ENCODE data around the gene ZNRF1. TPM values are rescaled to one million over a fixed set of nuclear protein-coding genes. Genes with fewer than 3 reads are reported as not detected.

The ZNRF1 gene
- total RNA-seq, 1 experiment from 2014 or later: 10.5 TPM

DNA sequence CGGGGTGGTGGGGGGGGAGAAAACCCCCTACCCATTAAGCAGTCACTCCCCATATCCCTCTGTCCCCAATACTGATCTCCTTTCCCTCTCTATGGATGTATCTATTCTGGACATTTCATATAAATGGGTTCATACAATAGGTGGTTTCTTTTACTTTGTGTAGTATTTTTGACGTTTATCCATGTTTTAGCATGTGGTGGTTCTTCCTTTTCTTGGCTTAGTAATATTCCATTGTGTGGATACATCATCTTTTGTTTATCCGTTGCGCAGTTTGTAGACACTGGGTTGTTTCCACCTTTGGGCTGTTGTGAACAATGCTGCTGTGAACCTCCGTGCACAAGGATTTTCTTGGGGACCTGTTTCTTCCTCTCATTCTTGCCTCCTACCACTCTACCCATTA, 105.2 kb downstream of the ZNRF1 start:
- peaks cover 10% of the 10 kb centered on the region for H3K4me1 Mint-ChIP-seq (ENCODE audit: insufficient read depth, unreplicated experiment)
- ChIA-PET POLR2A (no interaction called here), CTCF (interaction anchor here (0.5 kb wide), 1 partner anchor 291 kb away, joined by 4 read pairs; no protein-coding TSS in a partner anchor)
- peaks cover 7% of the 10 kb centered on the region for H3K9me3 Mint-ChIP-seq (ENCODE audit: unreplicated experiment)
- TF ChIP-seq, protein P1, sequence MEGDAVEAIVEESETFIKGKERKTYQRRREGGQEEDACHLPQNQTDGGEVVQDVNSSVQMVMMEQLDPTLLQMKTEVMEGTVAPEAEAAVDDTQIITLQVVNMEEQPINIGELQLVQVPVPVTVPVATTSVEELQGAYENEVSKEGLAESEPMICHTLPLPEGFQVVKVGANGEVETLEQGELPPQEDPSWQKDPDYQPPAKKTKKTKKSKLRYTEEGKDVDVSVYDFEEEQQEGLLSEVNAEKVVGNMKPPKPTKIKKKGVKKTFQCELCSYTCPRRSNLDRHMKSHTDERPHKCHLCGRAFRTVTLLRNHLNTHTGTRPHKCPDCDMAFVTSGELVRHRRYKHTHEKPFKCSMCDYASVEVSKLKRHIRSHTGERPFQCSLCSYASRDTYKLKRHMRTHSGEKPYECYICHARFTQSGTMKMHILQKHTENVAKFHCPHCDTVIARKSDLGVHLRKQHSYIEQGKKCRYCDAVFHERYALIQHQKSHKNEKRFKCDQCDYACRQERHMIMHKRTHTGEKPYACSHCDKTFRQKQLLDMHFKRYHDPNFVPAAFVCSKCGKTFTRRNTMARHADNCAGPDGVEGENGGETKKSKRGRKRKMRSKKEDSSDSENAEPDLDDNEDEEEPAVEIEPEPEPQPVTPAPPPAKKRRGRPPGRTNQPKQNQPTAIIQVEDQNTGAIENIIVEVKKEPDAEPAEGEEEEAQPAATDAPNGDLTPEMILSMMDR (IDR thresholded peaks at IDR 0.05; ENCODE audit: unreplicated experiment): no peak
- peaks cover 12% of the 10 kb centered on the region for H3K36me3 Mint-ChIP-seq (ENCODE audit: insufficient read depth, unreplicated experiment)
- no peaks in the 10 kb centered on the region for H3K27me3 Mint-ChIP-seq (ENCODE audit: insufficient read depth, unreplicated experiment)
- no peak overlapping the region for H3K27ac Mint-ChIP-seq (ENCODE audit: low read depth, unreplicated experiment)
- no peak for DNase-seq (ENCODE audit: unreplicated experiment)
- intact Hi-C loops (cut with micrococcal nuclease): no loop called here
- H3K4me3 Mint-ChIP-seq (ENCODE audit: unreplicated experiment): no peak overlapping the region
- no TSS peak for BruUV-seq (replicated peaks)

DNA sequence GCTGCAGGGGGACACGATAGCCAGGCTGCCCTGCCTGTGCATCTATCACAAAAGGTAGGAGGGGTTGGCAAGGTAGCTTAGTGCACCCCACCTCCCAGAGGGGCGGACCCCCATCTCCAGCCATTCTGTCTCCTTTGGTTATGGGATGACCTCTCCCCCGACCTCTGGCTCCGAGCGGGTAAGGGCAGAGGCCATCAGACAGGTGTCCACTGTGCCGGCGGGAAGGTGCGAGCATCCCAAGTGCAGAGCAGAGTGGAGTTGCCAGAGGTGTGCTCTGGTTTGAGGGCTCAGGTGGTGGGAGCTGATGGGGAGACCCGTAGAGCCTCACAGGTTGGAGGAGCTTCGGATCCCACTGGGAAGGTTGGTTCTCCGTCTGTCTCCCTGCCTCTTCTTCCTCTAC, 106.0 kb downstream of the ZNRF1 start:
- Mint-ChIP-seq H3K4me3 (ENCODE audit: unreplicated experiment) (no peak overlapping the region), H3K36me3 (ENCODE audit: insufficient read depth, unreplicated experiment) (peaks cover 12% of the 10 kb centered on the region), H3K27ac (ENCODE audit: low read depth, unreplicated experiment) (no peak overlapping the region), H3K9me3 (ENCODE audit: unreplicated experiment) (peaks cover 7% of the 10 kb centered on the region), H3K27me3 (ENCODE audit: insufficient read depth, unreplicated experiment) (no peaks in the 10 kb centered on the region), H3K4me1 (ENCODE audit: insufficient read depth, unreplicated experiment) (peaks cover 18% of the 10 kb centered on the region)
- no TSS peak for BruUV-seq (replicated peaks)
- POLR2A ChIA-PET: no interaction called here
- CTCF ChIA-PET: interaction anchor here (0.6 kb wide), 1 partner anchor 79 kb away, joined by 3 read pairs; no protein-coding TSS in a partner anchor
- intact Hi-C loops (cut with micrococcal nuclease): no loop called here
- TF ChIP-seq, protein P1 (IDR thresholded peaks at IDR 0.05; ENCODE audit: unreplicated experiment): no peak
- no peak for DNase-seq (ENCODE audit: unreplicated experiment)

- Mint-ChIP-seq H3K36me3 (ENCODE audit: insufficient read depth, unreplicated experiment) (peaks cover 12% of the 10 kb centered on the region), H3K4me3 (ENCODE audit: unreplicated experiment) (no peak overlapping the region), H3K27ac (ENCODE audit: low read depth, unreplicated experiment) (no peak overlapping the region), H3K9me3 (ENCODE audit: unreplicated experiment) (peaks cover 7% of the 10 kb centered on the region), H3K27me3 (ENCODE audit: insufficient read depth, unreplicated experiment) (no peaks in the 10 kb centered on the region), H3K4me1 (ENCODE audit: insufficient read depth, unreplicated experiment) (peaks cover 23% of the 10 kb centered on the region)
- no peak for DNase-seq (ENCODE audit: unreplicated experiment)
- BruUV-seq (replicated peaks): no TSS peak
- ChIA-PET POLR2A (interaction anchor here (0.9 to 1.3 kb wide), 2 partner anchors 43 to 107 kb away, joined by 3 to 5 read pairs; partner anchors contain the start of genes ZFP1 and ZNRF1), CTCF (interaction anchor here (0.6 kb wide), 2 partner anchors 80 to 98 kb away, joined by 3 to 5 read pairs; no protein-coding TSS in a partner anchor)
- TF ChIP-seq, protein P1 (IDR thresholded peaks at IDR 0.05; ENCODE audit: unreplicated experiment): no peak
- intact Hi-C loops (cut with micrococcal nuclease): no loop called here
Observed at GRCh38 chr16:75105306-75106061, 106.7 kb downstream of the ZNRF1 start.

DNA sequence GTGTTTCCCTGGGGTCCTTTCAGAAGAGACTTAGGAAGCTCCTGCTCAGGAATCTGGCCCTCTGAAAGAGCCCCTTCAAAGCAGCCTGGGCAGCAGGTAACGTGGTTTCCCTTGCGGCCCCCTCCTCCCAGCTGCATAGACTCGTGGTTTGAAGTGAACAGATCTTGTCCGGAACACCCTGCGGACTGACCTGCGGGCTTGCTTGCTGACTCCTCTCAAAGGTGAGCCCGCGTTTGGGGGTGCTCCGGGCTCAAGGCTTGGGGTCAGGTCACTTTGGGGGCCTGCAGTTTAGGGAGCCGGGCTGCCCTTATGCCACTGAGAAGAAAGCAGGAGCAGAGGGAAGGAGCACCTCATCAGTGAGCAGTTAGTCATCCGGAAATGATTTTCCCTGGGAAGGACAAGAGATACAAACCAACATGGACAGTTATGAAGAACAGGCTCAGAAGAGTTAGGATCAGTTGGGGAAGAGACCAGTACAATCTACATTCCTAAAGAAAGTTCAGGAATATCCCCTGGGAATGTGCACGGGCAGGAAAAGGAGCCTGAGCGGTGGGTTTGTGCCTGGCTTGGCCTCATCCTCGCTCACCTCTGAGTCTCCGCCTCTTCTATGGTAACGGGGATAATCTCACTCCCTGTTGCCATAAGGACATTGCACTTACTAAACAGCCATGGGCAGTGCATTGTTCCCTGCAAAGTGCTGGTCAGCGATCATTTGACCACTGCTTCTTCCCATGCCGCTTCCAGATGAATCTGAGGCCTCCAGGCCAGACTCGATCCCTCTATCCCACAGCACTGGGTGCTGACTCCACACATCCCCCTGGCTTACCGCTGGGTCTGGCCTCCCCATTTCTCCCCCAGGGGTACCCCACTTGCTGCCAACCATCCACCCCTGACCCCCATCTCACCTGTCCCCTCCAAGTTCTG, 107.8 kb downstream of the ZNRF1 start:
- TF ChIP-seq, protein P1 (IDR thresholded peaks at IDR 0.05; ENCODE audit: unreplicated experiment): no peak
- Mint-ChIP-seq H3K4me3 (ENCODE audit: unreplicated experiment) (no peak overlapping the region), H3K4me1 (ENCODE audit: insufficient read depth, unreplicated experiment) (peaks cover 29% of the 10 kb centered on the region), H3K27ac (ENCODE audit: low read depth, unreplicated experiment) (peak overlapping the region; percentile 11), H3K36me3 (ENCODE audit: insufficient read depth, unreplicated experiment) (peaks cover 7% of the 10 kb centered on the region), H3K27me3 (ENCODE audit: insufficient read depth, unreplicated experiment) (no peaks in the 10 kb centered on the region), H3K9me3 (ENCODE audit: unreplicated experiment) (peaks cover 7% of the 10 kb centered on the region)
- no TSS peak for BruUV-seq (replicated peaks)
- intact Hi-C loops (cut with micrococcal nuclease): no loop called here
- no peak for DNase-seq (ENCODE audit: unreplicated experiment)
- POLR2A ChIA-PET: interaction anchor here (0.9 to 1.3 kb wide), 2 partner anchors 41 to 108 kb away, joined by 3 to 5 read pairs; partner anchors contain the start of genes ZFP1 and ZNRF1
- CTCF ChIA-PET: no interaction called here

Measured in MCF 10A (cell line).